AG08396 (cell line): Measurements from ENCODE around the gene NGEF.
"Not testable (repeated sequence)": the region's sequence is repeated elsewhere in the genome, so short reads cannot be mapped to it uniquely, and the experiment has no call there.

Experiments used
- DNase-seq: peaks from one replicate; pipeline ENCODE4 v3.0.0; 2012; ENCODE audit warnings: low spot score, mixed read lengths

NGEF gene

GRCh38 chr2:232927032-232927792, 85.8 kb downstream of the NGEF start:
- DNase-seq = peak; percentile 63

GRCh38 chr2:232926431-232926939, 86.6 kb downstream of the NGEF start:
- DNase-seq = no peak

- DNase-seq = no peak
These were observed 87.3 kb downstream of the NGEF start for GRCh38 chr2:232925821-232926156.

- DNase-seq = no peak
These were observed 87.8 kb downstream of the NGEF start for GRCh38 chr2:232925153-232925820.

GRCh38 chr2:232924433-232924832, 88.6 kb downstream of the NGEF start:
- DNase-seq = no peak

- DNase-seq = no peak
These were observed 92.3 kb downstream of the NGEF start for GRCh38 chr2:232920760-232921159.

GRCh38 chr2:232920055-232920454, 93.0 kb downstream of the NGEF start:
- DNase-seq = no peak

GRCh38 chr2:232919141-232919540, 93.9 kb downstream of the NGEF start:
- DNase-seq = no peak

GRCh38 chr2:232913903-232914302, 99.2 kb downstream of the NGEF start:
- DNase-seq = no peak

GRCh38 chr2:232911712-232912277, 101.3 kb downstream of the NGEF start:
- no peak for DNase-seq

- no peak for DNase-seq
These were observed 102.7 kb downstream of the NGEF start for GRCh38 chr2:232910376-232910775.

GRCh38 chr2:232908695-232909094, 104.4 kb downstream of the NGEF start:
- no peak for DNase-seq

GRCh38 chr2:232907718-232908085, 105.4 kb downstream of the NGEF start:
- not testable (repeated sequence) for DNase-seq

GRCh38 chr2:232906867-232907717, 106.0 kb downstream of the NGEF start:
- not testable (repeated sequence) for DNase-seq

- DNase-seq = no peak
These were observed 109.1 kb downstream of the NGEF start for GRCh38 chr2:232903989-232904388.

- peak; percentile 96 for DNase-seq
These were observed 111.1 kb downstream of the NGEF start for GRCh38 chr2:232901736-232902578.

- no peak for DNase-seq
These were observed 112.0 kb downstream of the NGEF start for GRCh38 chr2:232900811-232901735.

- DNase-seq = peak; percentile 44
These were observed 114.2 kb downstream of the NGEF start for GRCh38 chr2:232898592-232899543.
